ENCODE results near the gene MRPL4.

DNA sequence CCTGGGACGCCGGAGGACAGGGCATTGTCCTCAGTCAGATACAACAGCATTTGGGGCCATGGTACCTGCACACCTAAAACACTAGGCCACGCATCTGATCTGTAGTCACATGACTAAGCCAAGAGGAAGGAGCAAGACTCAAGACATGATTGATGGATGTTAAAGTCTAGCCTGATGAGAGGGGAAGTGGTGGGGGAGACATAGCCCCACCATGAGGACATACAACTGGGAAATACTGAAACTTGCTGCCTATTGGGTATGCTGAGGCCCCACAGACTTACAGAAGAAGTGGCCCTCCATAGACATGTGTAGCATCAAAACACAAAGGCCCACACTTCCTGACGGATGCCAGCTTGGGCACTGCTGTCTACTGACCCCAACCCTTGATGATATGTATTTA, 33.4 kb downstream of the MRPL4 start:
- TF ChIP-seq, protein P1, sequence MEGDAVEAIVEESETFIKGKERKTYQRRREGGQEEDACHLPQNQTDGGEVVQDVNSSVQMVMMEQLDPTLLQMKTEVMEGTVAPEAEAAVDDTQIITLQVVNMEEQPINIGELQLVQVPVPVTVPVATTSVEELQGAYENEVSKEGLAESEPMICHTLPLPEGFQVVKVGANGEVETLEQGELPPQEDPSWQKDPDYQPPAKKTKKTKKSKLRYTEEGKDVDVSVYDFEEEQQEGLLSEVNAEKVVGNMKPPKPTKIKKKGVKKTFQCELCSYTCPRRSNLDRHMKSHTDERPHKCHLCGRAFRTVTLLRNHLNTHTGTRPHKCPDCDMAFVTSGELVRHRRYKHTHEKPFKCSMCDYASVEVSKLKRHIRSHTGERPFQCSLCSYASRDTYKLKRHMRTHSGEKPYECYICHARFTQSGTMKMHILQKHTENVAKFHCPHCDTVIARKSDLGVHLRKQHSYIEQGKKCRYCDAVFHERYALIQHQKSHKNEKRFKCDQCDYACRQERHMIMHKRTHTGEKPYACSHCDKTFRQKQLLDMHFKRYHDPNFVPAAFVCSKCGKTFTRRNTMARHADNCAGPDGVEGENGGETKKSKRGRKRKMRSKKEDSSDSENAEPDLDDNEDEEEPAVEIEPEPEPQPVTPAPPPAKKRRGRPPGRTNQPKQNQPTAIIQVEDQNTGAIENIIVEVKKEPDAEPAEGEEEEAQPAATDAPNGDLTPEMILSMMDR (conservative IDR thresholded peaks at IDR 0.05; ENCODE audit: low read depth in 2 of 2): no peak
- TF ChIP-seq EZH2phosphoT487 (IDR thresholded peaks at IDR 0.05; ENCODE audit: unreplicated experiment): no peak
- TF ChIP-seq CREB1 (CRISPR knock-in tag; IDR thresholded peaks at IDR 0.05; ENCODE audit: low read depth): no peak
- no peak for TF ChIP-seq EZH2 (IDR thresholded peaks at IDR 0.05; ENCODE audit: low read depth, unreplicated experiment)
- TF ChIP-seq, protein P2, sequence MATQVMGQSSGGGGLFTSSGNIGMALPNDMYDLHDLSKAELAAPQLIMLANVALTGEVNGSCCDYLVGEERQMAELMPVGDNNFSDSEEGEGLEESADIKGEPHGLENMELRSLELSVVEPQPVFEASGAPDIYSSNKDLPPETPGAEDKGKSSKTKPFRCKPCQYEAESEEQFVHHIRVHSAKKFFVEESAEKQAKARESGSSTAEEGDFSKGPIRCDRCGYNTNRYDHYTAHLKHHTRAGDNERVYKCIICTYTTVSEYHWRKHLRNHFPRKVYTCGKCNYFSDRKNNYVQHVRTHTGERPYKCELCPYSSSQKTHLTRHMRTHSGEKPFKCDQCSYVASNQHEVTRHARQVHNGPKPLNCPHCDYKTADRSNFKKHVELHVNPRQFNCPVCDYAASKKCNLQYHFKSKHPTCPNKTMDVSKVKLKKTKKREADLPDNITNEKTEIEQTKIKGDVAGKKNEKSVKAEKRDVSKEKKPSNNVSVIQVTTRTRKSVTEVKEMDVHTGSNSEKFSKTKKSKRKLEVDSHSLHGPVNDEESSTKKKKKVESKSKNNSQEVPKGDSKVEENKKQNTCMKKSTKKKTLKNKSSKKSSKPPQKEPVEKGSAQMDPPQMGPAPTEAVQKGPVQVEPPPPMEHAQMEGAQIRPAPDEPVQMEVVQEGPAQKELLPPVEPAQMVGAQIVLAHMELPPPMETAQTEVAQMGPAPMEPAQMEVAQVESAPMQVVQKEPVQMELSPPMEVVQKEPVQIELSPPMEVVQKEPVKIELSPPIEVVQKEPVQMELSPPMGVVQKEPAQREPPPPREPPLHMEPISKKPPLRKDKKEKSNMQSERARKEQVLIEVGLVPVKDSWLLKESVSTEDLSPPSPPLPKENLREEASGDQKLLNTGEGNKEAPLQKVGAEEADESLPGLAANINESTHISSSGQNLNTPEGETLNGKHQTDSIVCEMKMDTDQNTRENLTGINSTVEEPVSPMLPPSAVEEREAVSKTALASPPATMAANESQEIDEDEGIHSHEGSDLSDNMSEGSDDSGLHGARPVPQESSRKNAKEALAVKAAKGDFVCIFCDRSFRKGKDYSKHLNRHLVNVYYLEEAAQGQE (IDR thresholded peaks at IDR 0.05; ENCODE audit: unreplicated experiment): no peak
